GM18858 (cell line): ENCODE data around the gene TGFB2.

ENCODE experiments used
- ATAC-seq: cut with Tn5 transposase; IDR thresholded peaks from one replicate; pipeline ENCODE4 v1.9.1; 2021; ENCODE audit not compliant: unreplicated experiment

The TGFB2 gene

DNA sequence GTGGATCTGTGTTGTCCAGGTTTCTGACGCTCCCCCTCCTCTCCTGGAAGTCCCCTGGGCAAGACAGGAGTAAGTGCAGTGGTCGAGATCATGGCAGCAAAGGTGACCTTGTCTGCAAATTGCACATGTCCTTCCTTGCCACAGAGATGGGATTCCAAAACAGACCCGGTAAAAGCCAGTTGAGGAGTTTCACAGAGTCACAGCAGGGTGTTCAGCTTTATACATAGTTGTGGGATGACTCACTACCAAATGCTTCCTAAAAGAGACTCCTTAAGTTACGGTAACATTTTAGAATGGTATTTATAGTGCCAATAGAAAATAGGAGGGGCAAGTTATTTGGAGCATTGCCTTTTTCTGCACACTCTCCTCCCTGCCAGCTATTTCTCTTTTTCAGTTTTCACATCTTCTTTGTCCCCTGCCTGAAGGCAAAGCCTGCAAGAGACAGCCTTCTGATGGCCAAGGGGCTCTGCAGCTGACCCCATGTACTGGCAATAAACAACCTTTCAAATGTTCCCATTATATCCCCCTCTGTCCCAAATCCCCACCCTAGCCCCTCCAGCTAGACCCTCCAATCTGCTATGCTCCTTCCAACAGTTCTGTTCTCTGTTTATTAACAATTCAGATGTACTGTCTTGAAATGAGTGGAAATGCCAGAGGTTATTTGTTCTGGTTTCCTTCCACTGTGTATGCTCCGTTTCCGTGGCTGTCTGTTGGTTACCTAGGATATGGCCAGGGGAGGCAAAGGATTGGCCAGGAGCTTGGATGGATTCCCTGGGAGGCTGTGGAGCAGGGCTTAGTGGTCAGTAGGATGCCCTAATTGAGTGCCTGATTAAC, 115.0 kb downstream of the TGFB2 start:
- no peak for ATAC-seq

DNA sequence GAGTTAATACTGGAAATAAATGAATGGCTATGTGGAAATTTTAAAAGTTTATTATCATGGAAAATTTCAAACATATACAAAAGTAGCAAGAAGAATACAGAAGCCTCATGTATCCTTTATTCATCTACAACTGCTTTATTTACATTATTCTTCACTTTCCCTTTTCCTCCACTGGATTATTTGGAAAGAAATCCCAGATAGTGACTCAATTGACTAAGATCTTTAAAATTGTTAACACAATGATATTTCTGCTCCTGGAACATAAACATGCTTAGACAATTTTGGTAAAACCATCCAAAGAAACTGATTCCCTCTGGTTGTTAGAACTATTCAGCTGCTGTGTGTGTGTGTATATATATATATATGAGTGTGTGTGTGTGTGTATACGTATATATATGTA, 116.2 kb downstream of the TGFB2 start:
- ATAC-seq: no peak

DNA sequence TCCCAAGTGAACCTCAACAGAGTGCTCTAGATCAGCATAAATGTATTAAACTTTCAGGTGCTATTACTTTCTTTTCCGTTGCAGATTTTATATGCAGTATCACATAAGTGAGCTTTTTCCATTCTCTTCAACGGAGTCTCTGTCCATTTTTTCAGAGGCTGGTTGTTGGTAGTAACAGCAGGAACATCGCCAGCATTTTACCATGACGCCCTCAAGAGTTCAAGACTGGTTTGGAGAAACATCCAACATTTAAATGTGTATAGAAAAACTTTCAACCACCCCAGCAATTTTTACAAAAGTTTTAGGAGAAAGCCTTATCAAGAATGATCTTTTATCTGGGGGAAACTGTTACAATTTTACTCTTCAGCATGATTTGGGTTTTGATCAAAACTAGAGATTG, 117.0 kb downstream of the TGFB2 start:
- no peak for ATAC-seq

DNA sequence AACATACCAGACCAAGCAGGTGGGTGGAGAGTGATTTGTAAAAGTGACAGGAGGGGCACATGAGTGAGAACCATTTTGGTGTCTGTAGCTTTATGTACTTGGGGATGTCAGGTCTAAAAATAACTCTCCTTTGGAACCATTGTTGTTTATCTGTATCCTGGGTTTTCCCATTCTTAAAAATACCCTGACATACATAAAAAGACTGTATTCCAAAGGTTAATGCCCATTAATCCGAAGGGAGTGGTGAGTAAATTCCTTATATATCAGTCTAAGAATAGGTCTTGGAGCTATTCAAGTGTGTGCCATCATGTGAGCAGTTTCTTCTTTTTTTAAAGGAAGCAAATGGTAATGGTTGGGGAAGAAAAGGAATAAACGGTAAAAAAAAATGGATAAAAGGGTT, 117.5 kb downstream of the TGFB2 start:
- no peak for ATAC-seq

DNA sequence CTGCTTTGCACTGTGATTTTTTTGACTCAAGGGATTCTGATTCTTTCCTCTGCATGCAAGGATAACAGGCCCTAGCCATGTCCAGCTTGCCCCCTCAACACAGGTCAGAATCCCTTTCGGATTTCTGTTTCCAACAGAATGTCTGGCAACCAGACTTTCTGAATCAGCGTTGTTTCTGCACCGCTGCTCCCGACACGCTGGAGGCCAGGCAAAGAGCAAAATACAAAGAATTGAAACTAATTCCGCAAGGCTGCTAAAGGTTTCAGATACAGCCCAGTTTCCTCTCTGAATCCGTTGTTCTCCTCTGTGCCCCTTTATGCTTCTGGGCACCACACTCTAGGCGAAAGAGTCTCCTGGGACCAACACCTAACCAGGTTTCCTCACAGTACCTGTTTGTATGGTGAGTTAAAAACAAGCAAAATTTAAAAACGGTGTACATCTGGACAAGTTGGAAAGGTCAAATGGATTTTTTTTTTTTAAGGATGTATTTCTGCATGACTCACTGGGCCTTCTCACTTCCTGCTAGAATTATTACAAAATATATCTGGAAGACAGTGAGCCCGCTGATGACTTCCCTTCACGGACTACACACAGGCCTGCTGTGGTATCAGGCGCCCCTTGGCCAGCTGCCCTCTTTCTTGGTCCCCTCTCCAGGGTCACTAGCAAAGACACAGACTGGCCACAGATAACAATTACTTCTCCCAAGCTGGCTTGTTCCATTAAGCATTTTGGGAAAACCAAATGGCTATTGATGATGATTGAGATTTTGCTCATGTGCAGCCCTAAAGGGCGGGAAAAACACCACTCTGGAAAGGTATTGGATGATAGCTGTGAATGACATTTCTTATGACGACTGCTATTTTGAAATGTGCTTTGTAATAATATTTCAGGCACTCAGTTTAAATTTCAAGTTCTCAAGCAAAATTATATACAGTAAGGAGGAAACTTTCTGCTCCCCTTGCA, 118.3 kb downstream of the TGFB2 start:
- ATAC-seq: no peak

DNA sequence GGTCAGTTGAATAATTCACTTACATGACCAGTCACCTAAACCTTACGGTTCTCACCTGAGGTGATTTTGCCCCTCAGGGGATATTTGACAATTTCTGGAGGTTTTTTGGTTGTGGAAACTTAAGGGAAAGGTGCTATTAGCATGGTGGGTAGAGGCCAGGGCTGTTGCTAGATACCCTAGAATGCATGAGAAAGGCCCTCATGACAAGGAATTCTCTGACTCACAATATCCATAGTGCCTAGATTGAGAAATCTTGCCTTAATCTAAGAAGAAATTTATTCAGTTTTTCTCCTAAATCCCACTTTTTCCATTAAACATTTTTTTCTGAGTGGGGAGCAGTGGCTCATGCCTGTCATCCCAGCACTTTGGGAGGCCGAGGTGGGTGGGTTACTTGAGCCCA, 119.7 kb downstream of the TGFB2 start:
- no peak for ATAC-seq

DNA sequence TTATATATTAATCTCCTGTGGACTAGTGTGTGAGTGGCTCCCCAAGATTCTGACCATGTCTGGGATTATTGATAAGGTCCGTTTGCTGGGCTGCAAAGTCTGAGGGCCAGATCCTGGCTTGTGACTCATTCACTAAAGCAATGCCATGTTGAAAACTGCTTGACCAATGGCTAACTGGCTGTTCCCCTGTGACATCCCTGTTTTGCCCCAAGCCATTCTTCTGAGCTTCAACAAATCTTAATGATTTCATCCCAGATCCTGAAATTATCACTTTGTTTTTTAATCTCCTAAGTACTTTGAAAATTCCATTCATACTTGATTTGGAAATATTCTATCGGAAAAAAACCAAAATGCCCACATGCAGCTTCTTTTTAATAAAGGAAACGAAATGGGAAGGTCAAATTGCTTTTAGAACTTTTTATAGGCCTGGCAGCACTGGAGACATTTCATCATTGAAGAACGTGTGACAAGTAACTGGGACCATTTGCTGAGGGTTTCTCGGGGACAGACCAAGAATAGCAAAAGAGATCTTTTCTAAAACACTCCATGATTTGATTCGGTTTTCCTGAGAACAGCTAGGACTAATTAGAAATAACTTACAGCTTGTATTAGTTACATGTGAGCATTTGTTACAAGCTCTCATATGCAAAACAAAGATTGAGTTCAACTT, 121.3 kb downstream of the TGFB2 start:
- no peak for ATAC-seq

DNA sequence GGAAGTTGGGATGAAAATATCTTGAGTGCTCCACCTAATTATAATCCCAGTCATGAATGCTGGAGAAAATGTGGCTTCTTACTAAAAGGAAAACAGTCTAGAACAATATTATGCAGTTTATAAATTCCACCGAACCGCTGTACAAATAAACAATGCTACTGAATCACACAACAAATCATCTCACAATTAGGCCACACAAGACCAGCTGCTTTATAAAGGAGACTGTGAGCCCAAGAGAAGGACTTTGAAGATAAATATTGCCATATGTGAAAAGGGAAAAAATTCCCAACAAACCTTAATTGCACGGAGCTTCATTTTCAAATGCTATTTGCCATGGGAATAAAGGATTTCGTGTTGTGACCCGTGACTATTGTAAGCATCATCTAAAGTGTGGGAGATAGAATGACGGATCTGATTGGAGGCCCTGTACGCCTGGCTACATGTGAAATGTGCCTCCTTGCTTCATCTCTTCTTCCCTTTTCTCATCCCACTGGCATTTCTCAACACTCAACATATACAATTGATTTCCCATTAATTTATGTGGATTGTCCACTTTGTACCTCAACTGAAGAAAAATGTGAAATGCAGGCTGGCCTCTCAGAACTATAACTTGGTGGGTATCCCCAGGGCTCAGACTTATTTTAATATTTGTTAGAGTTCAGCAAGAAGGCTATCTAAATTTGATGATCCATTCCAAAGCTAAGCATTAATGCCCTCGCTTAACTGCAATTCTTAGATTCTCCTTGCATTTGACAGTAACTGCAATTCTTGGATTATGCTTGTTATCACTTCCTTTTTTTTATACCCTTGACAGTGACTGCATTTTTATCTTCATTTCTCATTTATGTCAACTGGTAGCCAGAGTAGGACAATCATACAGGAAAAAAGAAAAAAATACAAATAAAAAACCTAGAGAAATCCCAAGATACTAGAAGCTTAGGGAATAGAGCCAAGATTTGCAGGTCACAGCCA, 122.3 kb downstream of the TGFB2 start:
- no peak for ATAC-seq

DNA sequence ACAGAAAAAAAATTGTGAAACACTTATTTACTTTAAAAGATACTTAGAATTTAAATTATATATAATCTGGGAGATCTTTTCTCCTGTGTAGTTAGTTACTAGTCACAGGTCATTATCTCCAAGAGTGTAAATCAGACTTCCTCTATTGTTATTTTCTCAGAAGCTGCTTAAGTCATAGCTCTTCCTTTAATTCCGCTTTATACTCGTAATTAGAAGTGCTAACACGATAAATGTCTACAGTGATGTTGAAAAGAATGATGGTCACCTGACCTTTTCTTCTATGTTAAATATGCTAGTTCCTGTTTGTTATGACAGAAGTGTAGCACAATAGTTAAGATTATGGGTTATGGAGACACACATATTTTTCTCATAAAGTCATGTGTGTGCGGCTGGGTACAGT, 123.6 kb downstream of the TGFB2 start:
- no peak for ATAC-seq

DNA sequence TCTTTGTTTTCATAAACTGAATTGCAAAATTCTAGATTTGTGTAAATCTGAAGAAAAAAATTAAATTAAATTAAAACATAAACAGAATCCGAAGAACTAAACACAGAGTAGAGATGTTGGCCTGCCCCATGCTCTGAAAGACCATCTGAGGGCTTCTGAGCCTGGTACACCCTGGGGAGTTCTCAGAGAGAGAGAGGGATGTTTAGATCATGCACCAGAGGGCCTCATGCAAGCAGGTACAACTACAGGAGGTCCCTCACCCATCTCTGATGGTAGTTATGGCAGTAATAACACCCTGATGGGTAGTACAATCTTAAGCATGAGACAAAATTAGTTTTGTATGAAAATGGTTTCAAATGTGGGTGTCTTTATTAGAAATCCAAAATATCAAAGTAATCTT, 127.7 kb downstream of the TGFB2 start:
- no peak for ATAC-seq

DNA sequence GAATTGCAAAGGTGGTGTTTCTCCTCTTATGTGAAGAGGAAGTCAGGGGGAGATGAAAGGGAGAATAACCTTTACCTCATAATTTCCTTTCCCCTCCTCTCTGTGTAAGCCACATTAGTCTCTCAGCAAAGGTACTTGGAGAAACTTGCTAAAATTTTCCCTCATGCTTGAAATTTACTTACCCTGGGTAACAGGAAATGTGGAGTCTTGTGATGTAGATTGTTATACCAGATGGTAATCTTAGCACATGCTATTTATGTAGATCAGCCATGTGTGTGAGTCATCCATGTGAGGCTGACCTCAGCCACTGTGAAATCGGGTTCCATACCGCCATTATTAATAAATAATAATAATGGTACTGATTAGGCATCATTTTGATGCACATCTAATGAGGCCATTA, 128.4 kb downstream of the TGFB2 start:
- ATAC-seq: peak; percentile 54

DNA sequence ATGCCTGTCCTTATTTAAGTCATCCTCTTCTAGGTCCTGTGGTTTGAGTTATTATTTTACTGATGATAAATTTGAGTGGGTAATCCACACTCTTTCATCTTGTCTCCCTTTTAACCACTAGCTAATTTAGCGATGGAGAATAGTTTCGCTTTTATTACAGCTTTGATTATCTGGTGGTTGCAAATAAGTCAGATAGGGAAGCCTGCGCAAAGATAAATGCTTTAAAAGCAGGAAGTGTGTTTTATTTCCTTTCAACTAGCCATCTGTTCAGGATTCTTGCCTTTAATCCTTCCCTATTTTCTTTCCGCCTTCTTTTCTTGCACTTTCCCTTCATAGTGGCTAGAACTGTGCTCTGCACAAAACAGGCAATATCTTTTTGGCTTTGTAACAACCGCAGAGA, 129.0 kb downstream of the TGFB2 start:
- no peak for ATAC-seq

DNA sequence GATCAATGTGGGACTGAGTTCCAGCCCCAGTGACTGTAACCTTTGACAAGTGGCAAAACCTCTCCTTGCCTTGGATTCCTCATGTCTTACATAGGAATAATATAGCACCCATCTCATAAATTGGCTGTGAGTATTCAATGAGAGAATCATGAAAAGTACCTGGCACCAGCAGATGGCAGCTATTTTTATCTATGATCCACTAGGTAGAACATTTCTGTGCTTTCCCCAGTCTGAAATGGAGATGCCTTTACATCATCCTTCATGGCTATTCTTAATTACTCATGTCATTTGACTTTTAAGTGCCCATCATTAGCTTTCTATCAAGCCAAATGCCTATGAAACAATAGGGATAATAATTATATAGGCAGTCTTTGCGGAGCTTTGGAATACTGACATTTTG, 130.1 kb downstream of the TGFB2 start:
- ATAC-seq: no peak

DNA sequence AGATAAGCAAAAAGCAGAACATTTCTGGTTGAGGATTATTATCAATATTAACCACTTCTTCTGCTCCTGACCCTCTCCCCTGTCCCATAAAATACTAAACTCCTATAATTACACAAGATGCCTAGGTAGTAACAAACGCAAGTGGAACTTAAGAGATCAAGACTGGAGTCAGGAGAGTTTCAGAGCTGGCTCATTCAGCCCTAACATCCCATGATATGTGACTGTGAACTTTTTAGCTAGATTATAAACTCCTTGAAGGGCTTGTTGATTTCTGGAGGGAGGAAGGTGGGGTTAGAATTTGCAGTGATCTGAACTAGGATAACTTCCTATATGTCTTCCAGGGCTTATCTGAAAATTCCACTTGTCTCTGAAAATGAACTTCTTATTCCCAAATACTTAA, 130.6 kb downstream of the TGFB2 start:
- ATAC-seq: no peak

DNA sequence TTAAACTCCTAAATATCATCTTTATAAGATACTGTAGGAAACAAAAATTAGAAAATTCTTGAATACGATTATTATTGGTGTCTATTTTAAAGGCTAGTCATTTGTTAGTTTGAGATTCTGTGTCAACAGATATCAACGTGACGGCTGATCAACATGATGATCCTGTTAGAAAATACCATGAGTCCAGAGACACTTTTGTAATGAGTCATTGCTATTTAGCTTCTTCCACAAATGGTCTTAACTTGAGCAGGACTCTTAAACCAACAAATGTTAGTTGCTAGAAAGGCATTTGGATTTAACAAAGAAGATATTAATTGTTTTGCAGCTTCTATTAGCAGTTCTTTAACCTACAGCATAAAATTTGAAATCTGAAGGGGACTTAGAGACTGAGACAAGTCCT, 131.2 kb downstream of the TGFB2 start:
- no peak for ATAC-seq

DNA sequence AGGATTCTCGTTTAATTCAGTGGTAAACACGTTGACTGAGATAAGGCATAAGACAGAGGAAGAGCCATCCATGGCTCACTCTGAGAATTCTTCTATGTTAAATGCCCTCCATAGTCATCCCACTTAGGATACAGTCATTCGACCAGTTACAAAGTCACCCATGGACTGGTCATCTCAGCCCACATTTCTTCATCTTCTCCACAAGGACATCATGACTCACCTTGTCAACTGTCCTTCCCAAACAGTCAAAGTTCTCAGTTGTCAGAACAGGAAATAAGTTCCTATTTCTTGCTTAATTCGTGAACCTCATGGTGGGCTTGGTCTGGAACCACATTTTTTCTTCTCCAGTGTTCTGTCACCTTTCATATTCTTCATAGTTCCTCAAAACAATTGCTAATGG, 133.2 kb downstream of the TGFB2 start:
- ATAC-seq: no peak

DNA sequence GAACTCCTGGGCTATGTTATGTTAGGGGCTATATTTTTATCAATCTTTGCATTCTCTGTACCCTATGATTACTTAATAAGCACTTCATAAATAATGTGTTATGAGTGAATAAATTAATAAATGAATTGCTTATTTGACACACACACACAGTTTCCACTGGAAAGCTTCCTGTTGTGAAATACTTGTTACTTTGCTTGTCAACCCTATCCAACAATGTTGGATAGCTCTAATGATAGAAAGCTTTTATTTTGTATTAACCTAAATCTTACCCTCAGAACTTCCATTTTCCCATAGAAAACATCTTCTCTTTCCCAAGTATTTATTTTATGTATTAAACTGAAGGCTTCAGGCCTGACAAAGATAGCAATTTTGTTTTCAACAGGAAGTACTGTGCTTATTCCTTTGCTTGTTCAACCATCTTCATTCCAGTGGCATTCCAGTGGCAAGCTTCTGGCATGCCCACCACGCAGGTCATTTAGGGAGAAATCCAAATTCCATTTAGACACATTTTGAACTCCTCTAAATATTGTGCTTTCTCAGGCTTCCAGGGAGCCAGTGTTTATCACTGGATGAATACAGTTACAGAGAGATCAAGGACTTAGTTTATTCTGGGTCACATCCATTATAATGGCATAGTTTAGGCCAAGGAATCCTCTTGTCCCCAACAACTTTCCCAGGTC, 134.4 kb downstream of the TGFB2 start:
- ATAC-seq: no peak

DNA sequence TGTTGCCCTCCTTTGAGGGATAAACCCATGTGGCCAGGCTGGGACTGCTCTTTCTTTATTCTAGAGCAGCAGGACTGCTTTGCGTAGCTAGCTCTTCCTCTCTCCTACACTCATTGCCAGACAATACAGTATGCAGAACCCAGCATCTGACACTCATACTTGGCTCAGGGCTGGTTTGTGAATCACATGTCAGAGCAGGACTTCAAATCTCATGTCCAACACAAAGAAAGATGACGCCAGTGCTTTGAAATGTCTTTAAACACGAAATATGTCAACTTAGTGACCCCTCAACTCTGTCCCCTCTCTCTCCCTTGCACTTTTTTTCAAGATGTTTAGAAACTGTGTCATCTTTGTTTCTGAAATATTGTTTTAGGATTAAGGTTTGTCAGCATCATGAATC, 135.0 kb downstream of the TGFB2 start:
- ATAC-seq: no peak

DNA sequence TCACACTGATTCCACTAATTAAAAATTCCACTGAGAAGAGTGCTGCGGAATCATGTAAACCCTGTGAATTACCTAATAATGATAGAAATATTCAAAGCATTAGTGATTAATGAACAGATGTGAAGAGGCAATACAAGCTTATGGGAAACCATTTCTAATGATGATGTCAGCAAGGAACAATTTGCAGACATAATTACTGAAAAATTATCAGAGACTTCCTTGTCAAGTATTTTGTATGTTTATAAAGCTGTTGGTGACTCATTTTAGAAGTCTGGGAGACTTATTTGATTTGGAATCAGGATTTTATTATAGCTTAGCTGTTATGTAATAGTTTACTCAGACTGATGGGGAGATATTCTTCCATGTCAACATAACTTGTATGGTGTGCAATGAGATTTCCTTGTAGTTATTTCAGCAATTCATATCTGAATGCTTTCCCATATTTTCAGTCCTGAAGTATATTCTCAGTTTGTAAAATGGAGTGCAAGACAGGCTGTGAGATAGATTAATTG, 135.5 kb downstream of the TGFB2 start:
- ATAC-seq: no peak
